DND-41 (cell line): Measurements from ENCODE around the gene RAD50.

Experiments
- EZH2 ChIP-seq: IDR thresholded peaks from 3 replicates; pipeline ENCODE4 v1.6.1; 2012; ENCODE audit warnings: borderline replicate concordance, low read depth, mild to moderate bottlenecking, moderate library complexity, low read length, inconsistent platforms; ENCODE audit not compliant: severe bottlenecking
- TF ChIP-seq, protein P1 (sequence below): IDR thresholded peaks from 2 replicates; pipeline ENCODE4 v1.5.1; 2012; ENCODE audit warnings: borderline replicate concordance, low read length, moderate library complexity, mild to moderate bottlenecking; ENCODE audit not compliant: poor library complexity, severe bottlenecking; ENCODE audit errors: extremely low read depth

DNA sequence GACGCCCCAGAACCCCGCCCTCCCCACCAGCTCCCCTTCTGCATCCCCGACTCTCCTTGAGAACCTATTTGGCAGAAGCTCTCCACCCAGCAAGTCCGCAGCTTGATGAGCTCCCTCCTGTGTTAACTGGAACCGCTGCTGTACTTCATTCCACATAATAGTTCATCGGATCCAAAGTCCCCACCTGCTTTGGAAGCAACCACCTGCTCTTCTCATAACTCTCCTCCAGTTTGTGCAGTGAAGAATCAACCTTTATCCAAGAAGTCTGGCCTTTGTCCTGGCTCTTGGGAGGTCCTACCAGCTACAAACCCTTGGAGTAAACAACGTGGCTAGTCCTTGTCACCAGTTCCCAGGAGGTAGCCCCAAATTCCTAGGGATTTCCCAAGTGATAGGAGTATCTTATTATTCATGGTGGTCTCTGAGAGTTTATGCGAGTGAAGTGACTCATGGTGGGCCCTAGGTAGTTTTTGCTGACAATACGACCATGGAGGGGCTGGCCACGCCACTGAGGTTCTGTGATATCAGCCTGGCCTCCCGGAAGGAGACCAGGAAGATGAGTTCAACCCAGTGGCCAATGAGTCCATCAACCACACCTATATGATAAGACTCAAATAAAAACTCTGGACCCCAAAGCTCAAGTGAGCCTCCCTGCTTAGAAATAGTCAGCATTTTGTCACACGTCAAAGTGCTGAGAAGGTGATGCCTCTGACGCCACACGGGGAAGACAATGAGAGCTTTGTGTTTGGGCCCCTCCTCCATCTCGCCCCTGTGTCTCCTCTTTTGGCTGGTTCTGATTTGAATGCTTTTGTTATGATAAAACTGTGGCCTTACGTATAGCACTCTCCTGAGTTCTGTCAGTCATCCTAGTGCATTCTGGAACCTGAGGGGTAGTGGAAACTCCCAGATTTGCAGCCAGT lies 113.4 kb downstream of the RAD50 start:
- TF ChIP-seq, protein P1, sequence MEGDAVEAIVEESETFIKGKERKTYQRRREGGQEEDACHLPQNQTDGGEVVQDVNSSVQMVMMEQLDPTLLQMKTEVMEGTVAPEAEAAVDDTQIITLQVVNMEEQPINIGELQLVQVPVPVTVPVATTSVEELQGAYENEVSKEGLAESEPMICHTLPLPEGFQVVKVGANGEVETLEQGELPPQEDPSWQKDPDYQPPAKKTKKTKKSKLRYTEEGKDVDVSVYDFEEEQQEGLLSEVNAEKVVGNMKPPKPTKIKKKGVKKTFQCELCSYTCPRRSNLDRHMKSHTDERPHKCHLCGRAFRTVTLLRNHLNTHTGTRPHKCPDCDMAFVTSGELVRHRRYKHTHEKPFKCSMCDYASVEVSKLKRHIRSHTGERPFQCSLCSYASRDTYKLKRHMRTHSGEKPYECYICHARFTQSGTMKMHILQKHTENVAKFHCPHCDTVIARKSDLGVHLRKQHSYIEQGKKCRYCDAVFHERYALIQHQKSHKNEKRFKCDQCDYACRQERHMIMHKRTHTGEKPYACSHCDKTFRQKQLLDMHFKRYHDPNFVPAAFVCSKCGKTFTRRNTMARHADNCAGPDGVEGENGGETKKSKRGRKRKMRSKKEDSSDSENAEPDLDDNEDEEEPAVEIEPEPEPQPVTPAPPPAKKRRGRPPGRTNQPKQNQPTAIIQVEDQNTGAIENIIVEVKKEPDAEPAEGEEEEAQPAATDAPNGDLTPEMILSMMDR = no peak
- TF ChIP-seq EZH2 = no peak
